Effector memory CD8-positive, alpha-beta T cell (primary cell): ENCODE results near the gene ISYNA1.

Experiments
- ATAC-seq: fragments of 150-1000 bp; cut with Tn5 transposase; replicated peaks from 2 replicates; pipeline ENCODE4 v1.10.0; 2021; ENCODE audit warnings: mild to moderate bottlenecking, moderate library complexity
- DNase-seq, 3 experiments: peaks; one replicate each; pipeline ENCODE4 v3.0.0; 2021
- H3K27ac Mint-ChIP-seq, 2 donors: one replicate each; pipeline ENCODE4 v1.8.0; 2022; ENCODE audit warnings: mild to moderate bottlenecking in 2 of 2, mixed read lengths in 2 of 2, moderate library complexity in 2 of 2
- H3K27me3 Mint-ChIP-seq, 2 donors: one replicate each; pipeline ENCODE4 v1.8.0; 2022; ENCODE audit warnings: mixed read lengths in 2 of 2
- H3K36me3 Mint-ChIP-seq: one replicate; pipeline ENCODE4 v1.8.0; 2022; ENCODE audit warnings: mild to moderate bottlenecking, moderate library complexity, mixed read lengths; ENCODE audit not compliant: insufficient read depth
- H3K4me1 Mint-ChIP-seq, 2 donors: one replicate each; pipeline ENCODE4 v1.8.0; 2022; ENCODE audit warnings: low read depth in 2 of 2, mixed read lengths in 2 of 2
- H3K4me3 Mint-ChIP-seq, 2 donors: one replicate each; pipeline ENCODE4 v1.8.0; 2022; ENCODE audit warnings: mild to moderate bottlenecking in 2 of 2, mixed read lengths in 2 of 2, moderate library complexity in 2 of 2
- H3K9me3 Mint-ChIP-seq, 2 donors: one replicate each; pipeline ENCODE4 v1.8.0; 2022; ENCODE audit warnings: mixed read lengths in 2 of 2

Gene ISYNA1

GRCh38 chr19:18475004-18475453 lies 37.1 kb upstream of the ISYNA1 start:
- H3K36me3 Mint-ChIP-seq = peaks cover 87% of the 10 kb centered on the region
- no peaks in the 10 kb centered on the region for H3K27me3 Mint-ChIP-seq
- DNase-seq = peak; percentile 44 to 57 (median 48)
- H3K4me1 Mint-ChIP-seq = peaks cover 68 to 76% of the 10 kb centered on the region in 2 donors
- H3K9me3 Mint-ChIP-seq = no peaks in the 10 kb centered on the region
- ATAC-seq = peak; percentile 73
- peak overlapping the region; percentile 98 to 99 for H3K27ac Mint-ChIP-seq
- H3K4me3 Mint-ChIP-seq = peak overlapping the region; percentile 86 to 88

DNA sequence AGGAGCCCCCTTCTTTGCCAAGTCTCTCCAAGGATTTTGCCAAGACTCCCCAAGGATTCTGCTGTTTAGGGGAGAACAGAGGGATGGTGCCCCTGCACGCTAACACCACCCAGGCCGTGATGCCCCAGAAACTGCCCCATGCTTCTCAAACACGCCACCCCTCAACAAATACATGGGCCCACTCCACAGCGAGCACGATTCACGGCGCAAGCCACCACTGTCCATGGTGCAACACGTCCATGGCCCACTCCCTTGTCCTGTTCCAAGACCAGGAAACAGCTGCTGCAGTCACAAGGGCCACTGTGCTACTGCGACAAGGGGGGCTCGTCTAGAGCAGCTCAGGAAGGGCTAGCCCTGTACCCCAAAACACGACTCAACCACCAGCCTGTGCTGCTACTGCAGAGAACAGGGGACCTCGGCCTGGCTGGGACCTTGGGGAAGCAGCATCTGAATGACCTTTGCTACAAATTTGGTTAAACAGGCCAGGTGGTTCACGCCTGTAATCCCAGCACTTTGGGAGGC lies 36.5 kb upstream of the ISYNA1 start:
- ATAC-seq (no peak), DNase-seq (no peak)
- no peaks in the 10 kb centered on the region for H3K27me3 Mint-ChIP-seq
- peaks cover 67 to 75% of the 10 kb centered on the region in 2 donors for H3K4me1 Mint-ChIP-seq
- H3K27ac Mint-ChIP-seq = peak overlapping the region; percentile 98 to 99
- H3K9me3 Mint-ChIP-seq = no peaks in the 10 kb centered on the region
- H3K4me3 Mint-ChIP-seq = peak overlapping the region; percentile 86 to 88
- peaks cover 87% of the 10 kb centered on the region for H3K36me3 Mint-ChIP-seq

- Mint-ChIP-seq H3K4me1 (peaks cover 66 to 71% of the 10 kb centered on the region in 2 donors), H3K27me3 (no peaks in the 10 kb centered on the region), H3K4me3 (peak overlapping the region; percentile 86 to 88), H3K36me3 (peaks cover 90% of the 10 kb centered on the region), H3K9me3 (no peaks in the 10 kb centered on the region), H3K27ac (peak overlapping the region; percentile 98 to 99)
- DNase-seq (no peak), ATAC-seq (no peak)
These were observed 35.8 kb upstream of the ISYNA1 start for GRCh38 chr19:18473706-18474087.

GRCh38 chr19:18473003-18473705 lies 35.2 kb upstream of the ISYNA1 start:
- H3K27me3 Mint-ChIP-seq = no peaks in the 10 kb centered on the region
- no peak for DNase-seq
- no peaks in the 10 kb centered on the region for H3K9me3 Mint-ChIP-seq
- H3K4me3 Mint-ChIP-seq = peak overlapping the region; percentile 86 to 88
- H3K4me1 Mint-ChIP-seq = peaks cover 64 to 70% of the 10 kb centered on the region in 2 donors
- no peak for ATAC-seq
- peak overlapping the region; percentile 98 to 99 for H3K27ac Mint-ChIP-seq
- H3K36me3 Mint-ChIP-seq = peaks cover 90% of the 10 kb centered on the region

GRCh38 chr19:18470787-18471186 lies 32.9 kb upstream of the ISYNA1 start:
- Mint-ChIP-seq H3K27ac (peak overlapping the region; percentile 76 to 87), H3K4me1 (peaks cover 51 to 56% of the 10 kb centered on the region in 2 donors), H3K9me3 (no peaks in the 10 kb centered on the region), H3K27me3 (no peaks in the 10 kb centered on the region), H3K4me3 (no peak overlapping the region), H3K36me3 (peaks cover 93% of the 10 kb centered on the region)
- DNase-seq (no peak), ATAC-seq (no peak)

DNA sequence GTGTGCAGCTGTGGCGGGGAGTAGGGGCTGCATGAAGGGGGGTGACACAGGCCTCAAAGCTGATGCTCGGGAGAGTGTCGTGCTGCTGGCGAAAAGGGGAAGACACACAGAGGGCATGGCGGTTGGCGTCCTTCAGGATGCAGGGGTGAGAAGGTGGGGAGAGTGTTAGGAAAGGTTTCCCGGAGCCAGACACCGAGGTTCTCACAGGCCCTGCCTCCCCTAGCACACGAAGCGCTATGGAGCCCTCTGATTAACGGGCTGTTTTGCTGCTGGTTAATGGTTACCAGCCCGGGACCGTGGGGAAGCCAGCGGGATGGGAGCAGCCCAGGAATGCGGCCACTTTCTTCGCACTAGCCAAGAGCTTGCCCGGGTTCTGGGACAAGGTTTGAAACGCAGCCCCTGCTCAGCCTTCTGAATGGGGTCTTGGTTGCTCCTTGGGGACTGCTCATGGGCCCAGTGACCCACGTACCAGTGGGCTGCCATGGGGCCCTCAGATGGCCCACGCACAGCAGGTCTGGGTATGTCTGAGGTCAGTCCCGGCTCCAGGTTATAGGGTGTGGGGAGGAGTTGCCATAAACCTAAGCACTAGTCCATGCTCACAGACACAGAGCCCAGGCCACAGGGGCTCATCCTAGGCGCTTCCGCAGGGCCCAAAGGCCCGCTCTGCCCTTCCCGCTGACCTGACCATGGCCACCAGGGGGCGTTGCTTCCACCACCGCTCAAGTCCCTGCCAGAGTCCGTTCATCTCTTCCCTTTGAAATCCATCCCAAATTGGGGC lies 31.3 kb upstream of the ISYNA1 start:
- Mint-ChIP-seq H3K4me1 (peaks cover 45 to 47% of the 10 kb centered on the region in 2 donors), H3K27ac (peak overlapping the region; percentile 41 to 76), H3K4me3 (peak overlapping the region in 1 of 2 donors; percentile 63), H3K36me3 (peaks cover 93% of the 10 kb centered on the region), H3K9me3 (no peaks in the 10 kb centered on the region), H3K27me3 (no peaks in the 10 kb centered on the region)
- peak; percentile 45 for ATAC-seq
- peak; percentile 50 to 55 (median 53) for DNase-seq

- Mint-ChIP-seq H3K36me3 (peaks cover 91% of the 10 kb centered on the region), H3K4me3 (no peak overlapping the region), H3K27ac (peak overlapping the region; percentile 76 to 91), H3K9me3 (no peaks in the 10 kb centered on the region), H3K4me1 (peaks cover 38 to 41% of the 10 kb centered on the region in 2 donors), H3K27me3 (no peaks in the 10 kb centered on the region)
- ATAC-seq = no peak
- DNase-seq = no peak
These were observed 30.6 kb upstream of the ISYNA1 start for GRCh38 chr19:18468517-18468916.

- no peak for DNase-seq
- no peak overlapping the region for H3K4me3 Mint-ChIP-seq
- no peaks in the 10 kb centered on the region for H3K9me3 Mint-ChIP-seq
- ATAC-seq = no peak
- no peaks in the 10 kb centered on the region for H3K27me3 Mint-ChIP-seq
- peaks cover 37% of the 10 kb centered on the region in 2 donors for H3K4me1 Mint-ChIP-seq
- H3K36me3 Mint-ChIP-seq = peaks cover 92% of the 10 kb centered on the region
- peak overlapping the region; percentile 76 to 91 for H3K27ac Mint-ChIP-seq
These were observed 30.0 kb upstream of the ISYNA1 start for GRCh38 chr19:18467978-18468377.

- ATAC-seq = no peak
- peaks cover 41 to 42% of the 10 kb centered on the region in 2 donors for H3K4me1 Mint-ChIP-seq
These were observed 28.4 kb upstream of the ISYNA1 start for GRCh38 chr19:18466354-18466753.

GRCh38 chr19:18465964-18466339 lies 28.0 kb upstream of the ISYNA1 start:
- Mint-ChIP-seq H3K27ac (peak overlapping the region in 1 of 2 donors; percentile 17), H3K4me3 (peak overlapping the region in 1 of 2 donors; percentile 12), H3K27me3 (no peaks in the 10 kb centered on the region), H3K36me3 (peaks cover 95% of the 10 kb centered on the region), H3K4me1 (peaks cover 41 to 43% of the 10 kb centered on the region in 2 donors), H3K9me3 (no peaks in the 10 kb centered on the region)
- DNase-seq = no peak
- no peak for ATAC-seq

More at GRCh38 chr19:18466354-18466753, 28.4 kb upstream of the ISYNA1 start:
- Mint-ChIP-seq H3K9me3 (no peaks in the 10 kb centered on the region), H3K4me3 (peak overlapping the region in 1 of 2 donors; percentile 12), H3K27me3 (no peaks in the 10 kb centered on the region), H3K27ac (peak overlapping the region in 1 of 2 donors; percentile 17), H3K36me3 (peaks cover 95% of the 10 kb centered on the region)
- DNase-seq = no peak

DNA sequence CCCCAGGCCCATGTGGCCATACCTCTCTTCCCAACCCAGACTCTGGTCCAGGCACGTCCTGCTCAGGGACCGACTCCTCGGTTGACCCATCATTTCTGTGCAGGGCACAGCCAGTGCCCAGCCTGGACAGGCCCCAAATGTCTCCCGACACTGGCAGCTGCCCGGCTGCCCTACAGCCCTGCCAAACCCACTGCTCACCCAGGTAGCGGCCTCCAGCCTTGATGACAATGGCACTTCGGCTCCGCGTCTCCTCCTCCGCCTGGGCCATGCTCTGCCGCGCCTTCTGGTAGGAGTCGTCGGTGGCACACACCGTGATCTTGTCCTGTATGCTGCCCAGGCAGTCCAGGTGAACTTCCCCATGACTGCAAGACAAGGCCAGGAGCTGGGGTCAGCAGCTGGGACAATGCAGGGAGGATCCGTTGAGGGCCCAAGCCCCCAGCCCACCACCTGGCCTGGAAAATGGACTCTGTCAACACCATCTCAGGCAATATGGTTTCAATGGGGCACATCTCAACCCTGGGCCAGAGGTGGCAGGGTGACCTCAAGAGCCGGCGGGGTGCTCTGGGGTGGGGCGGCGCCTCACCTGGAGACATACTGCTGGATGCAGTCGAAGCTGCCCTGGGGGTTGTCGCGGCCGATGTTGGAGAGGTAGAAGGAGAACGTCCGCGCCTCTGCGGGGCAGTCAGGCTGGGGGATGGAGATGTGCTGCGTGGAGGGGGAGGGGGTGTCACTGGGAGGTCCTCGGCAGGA lies 27.5 kb upstream of the ISYNA1 start:
- ATAC-seq = no peak
- Mint-ChIP-seq H3K36me3 (peaks cover 96% of the 10 kb centered on the region), H3K27me3 (no peaks in the 10 kb centered on the region), H3K9me3 (no peaks in the 10 kb centered on the region), H3K4me1 (peaks cover 37 to 42% of the 10 kb centered on the region in 2 donors), H3K27ac (peak overlapping the region in 1 of 2 donors; percentile 91), H3K4me3 (peak overlapping the region in 1 of 2 donors; percentile 52)
- no peak for DNase-seq

DNA sequence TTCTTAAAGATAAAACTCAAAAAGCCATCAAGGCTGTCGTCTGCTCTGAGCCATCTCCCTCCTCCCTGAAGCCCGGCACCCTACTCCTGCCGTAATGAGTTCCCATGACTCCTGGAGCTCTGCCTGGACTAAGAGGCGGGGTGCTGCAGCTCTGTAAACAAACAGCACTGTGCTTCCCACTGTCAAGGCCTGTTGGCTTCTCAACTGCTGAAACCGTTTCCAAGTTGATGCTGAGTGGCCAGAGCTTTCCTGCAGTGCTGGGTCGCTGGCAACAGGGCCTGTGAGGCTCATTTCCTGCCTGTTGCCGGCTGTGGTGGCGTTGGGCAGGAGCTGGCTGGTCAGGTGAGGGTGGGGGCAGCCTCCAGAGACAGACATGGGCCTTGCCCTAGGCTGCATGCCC lies 26.7 kb upstream of the ISYNA1 start:
- Mint-ChIP-seq H3K27ac (peak overlapping the region in 1 of 2 donors; percentile 91), H3K36me3 (peaks cover 95% of the 10 kb centered on the region), H3K9me3 (no peaks in the 10 kb centered on the region), H3K27me3 (no peaks in the 10 kb centered on the region), H3K4me3 (peak overlapping the region in 1 of 2 donors; percentile 52), H3K4me1 (peaks cover 29 to 34% of the 10 kb centered on the region in 2 donors)
- no peak for ATAC-seq
- DNase-seq = no peak

GRCh38 chr19:18461471-18461870 lies 23.5 kb upstream of the ISYNA1 start:
- H3K36me3 Mint-ChIP-seq = peaks cover 96% of the 10 kb centered on the region
- DNase-seq = no peak
- peak overlapping the region in 1 of 2 donors; percentile 85 for H3K27ac Mint-ChIP-seq

More at GRCh38 chr19:18461471-18461870, 23.5 kb upstream of the ISYNA1 start:
- Mint-ChIP-seq H3K27me3 (no peaks in the 10 kb centered on the region), H3K9me3 (no peaks in the 10 kb centered on the region), H3K4me3 (peak overlapping the region in 1 of 2 donors; percentile 19), H3K4me1 (peaks cover 15 to 21% of the 10 kb centered on the region in 2 donors)
- no peak for ATAC-seq
